Stimulated activated CD8-positive, alpha-beta memory T cell treated with anti-CD3 and anti-CD28 coated beads, Interleukin-7, amount 100 ng/mL, for 48 hours (primary cell): ENCODE measurements around the gene RBP7.
"Not testable (repeated sequence)": the region's sequence is repeated elsewhere in the genome, so short reads cannot be mapped to it uniquely, and the experiment has no call there.

Source experiments
- DNase-seq, 2 donors: peaks; one replicate each; pipeline ENCODE4 v3.0.0-alpha.2; 2020; ENCODE audit warnings: low read depth in 1 of 2; ENCODE audit errors: extremely low read depth in 1 of 2

RBP7 gene

GRCh38 chr1:9996624-9997582 is at the start of gene RBP7:
TSS of gene RBP7 (plus strand) at chr1:9997228. CDS start at chr1:9997259, 31 bp downstream.
- no peak for DNase-seq

GRCh38 chr1:9957726-9958125 is 39.3 kb upstream of the RBP7 start:
- DNase-seq = no peak

- DNase-seq = no peak
Measured at GRCh38 chr1:9960011-9960410, 37.0 kb upstream of the RBP7 start.

- DNase-seq = no peak
Measured at GRCh38 chr1:9960706-9961562, 36.1 kb upstream of the RBP7 start.

- DNase-seq = no peak
Measured at GRCh38 chr1:9984253-9984652, 12.8 kb upstream of the RBP7 start.

- DNase-seq = no peak
Measured at GRCh38 chr1:9985001-9985400, 12.0 kb upstream of the RBP7 start.

- DNase-seq = no peak
Measured at GRCh38 chr1:9989773-9990172, 7.3 kb upstream of the RBP7 start.

GRCh38 chr1:9990944-9991343 is 6.1 kb upstream of the RBP7 start:
- DNase-seq = no peak

- no peak for DNase-seq
Measured at GRCh38 chr1:9992910-9993309, 4.1 kb upstream of the RBP7 start.

- DNase-seq = no peak
Measured at GRCh38 chr1:9993561-9994075, 3.4 kb upstream of the RBP7 start.

- no peak for DNase-seq
Measured at GRCh38 chr1:10001016-10001665, 4.1 kb downstream of the RBP7 start.

GRCh38 chr1:10005248-10005647 is 8.2 kb downstream of the RBP7 start:
- DNase-seq = not testable (repeated sequence)

GRCh38 chr1:10007169-10007568 is 10.1 kb downstream of the RBP7 start:
- no peak for DNase-seq

- DNase-seq = no peak
Measured at GRCh38 chr1:10014016-10014415, 17.0 kb downstream of the RBP7 start.

GRCh38 chr1:10019561-10019960 is 22.5 kb downstream of the RBP7 start:
- DNase-seq = no peak

GRCh38 chr1:10020086-10020485 is 23.1 kb downstream of the RBP7 start:
- no peak for DNase-seq

- not testable (repeated sequence) for DNase-seq
Measured at GRCh38 chr1:10020678-10021077, 23.6 kb downstream of the RBP7 start.

- DNase-seq = not testable (repeated sequence)
Measured at GRCh38 chr1:10021992-10022391, 25.0 kb downstream of the RBP7 start.

GRCh38 chr1:10022656-10023055 is 25.6 kb downstream of the RBP7 start:
- no peak for DNase-seq

- no peak for DNase-seq
Measured at GRCh38 chr1:10025354-10025753, 28.3 kb downstream of the RBP7 start.

GRCh38 chr1:10027027-10027426 is 30.0 kb downstream of the RBP7 start:
- DNase-seq = no peak
